Gastrocnemius medialis (tissue), 4 donors: ENCODE measurements around the gene PCGF1.

ENCODE experiments used
- POLR2A ChIP-seq, 2 donors: fragments of 450-650 bp; IDR thresholded peaks; one replicate each; pipeline ENCODE4 v1.6.1; 2017; ENCODE audit warnings: antibody characterized with exemption in 2 of 2, mild to moderate bottlenecking in 2 of 2, moderate library complexity in 2 of 2
- TF ChIP-seq, protein P1 (sequence below), 5 experiments: fragments of 450-650 bp in 3 of 5; fragments of 200-600 bp in 2 of 5; sonication (generic) in 2 of 5; IDR thresholded peaks in 4 of 5; conservative IDR thresholded peaks in 1 of 5; 1 replicate in 4 of 5; 2 replicates in 1 of 5; pipeline ENCODE4 v1.5.1; 2016 to 2019; ENCODE audit warnings: antibody characterized with exemption in 5 of 5, mild to moderate bottlenecking in 3 of 5, moderate library complexity in 3 of 5

GRCh38 chr2:74457549-74458131, 49.9 kb downstream of the PCGF1 start:
- TF ChIP-seq, protein P1, sequence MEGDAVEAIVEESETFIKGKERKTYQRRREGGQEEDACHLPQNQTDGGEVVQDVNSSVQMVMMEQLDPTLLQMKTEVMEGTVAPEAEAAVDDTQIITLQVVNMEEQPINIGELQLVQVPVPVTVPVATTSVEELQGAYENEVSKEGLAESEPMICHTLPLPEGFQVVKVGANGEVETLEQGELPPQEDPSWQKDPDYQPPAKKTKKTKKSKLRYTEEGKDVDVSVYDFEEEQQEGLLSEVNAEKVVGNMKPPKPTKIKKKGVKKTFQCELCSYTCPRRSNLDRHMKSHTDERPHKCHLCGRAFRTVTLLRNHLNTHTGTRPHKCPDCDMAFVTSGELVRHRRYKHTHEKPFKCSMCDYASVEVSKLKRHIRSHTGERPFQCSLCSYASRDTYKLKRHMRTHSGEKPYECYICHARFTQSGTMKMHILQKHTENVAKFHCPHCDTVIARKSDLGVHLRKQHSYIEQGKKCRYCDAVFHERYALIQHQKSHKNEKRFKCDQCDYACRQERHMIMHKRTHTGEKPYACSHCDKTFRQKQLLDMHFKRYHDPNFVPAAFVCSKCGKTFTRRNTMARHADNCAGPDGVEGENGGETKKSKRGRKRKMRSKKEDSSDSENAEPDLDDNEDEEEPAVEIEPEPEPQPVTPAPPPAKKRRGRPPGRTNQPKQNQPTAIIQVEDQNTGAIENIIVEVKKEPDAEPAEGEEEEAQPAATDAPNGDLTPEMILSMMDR (IDR thresholded peaks at IDR 0.05 in 4 of 5, conservative IDR thresholded peaks at IDR 0.05 in 1 of 5): no peak
- peak; percentile 45 to 77 for TF ChIP-seq POLR2A (IDR thresholded peaks at IDR 0.05)
